SK-N-MC (cell line): ENCODE data around the gene GULP1.

Experiments used
- EZH2 ChIP-seq: fragments of 200-600 bp; sonication (generic); IDR thresholded peaks from one replicate; pipeline ENCODE4 v1.6.1; 2017; ENCODE audit warnings: antibody characterized with exemption
- FOXP2 ChIP-seq: optimal IDR thresholded peaks from 2 replicates; pipeline ENCODE3; 2011; ENCODE audit warnings: mild to moderate bottlenecking, moderate library complexity; ENCODE audit not compliant: insufficient read depth; ENCODE audit errors: extremely low read length, control extremely low read depth
- POLR2AphosphoS5 ChIP-seq: IDR thresholded peaks from 2 replicates; pipeline ENCODE4 v1.6.1; 2012; ENCODE audit warnings: mild to moderate bottlenecking, low read depth, low read length, borderline replicate concordance

DNA sequence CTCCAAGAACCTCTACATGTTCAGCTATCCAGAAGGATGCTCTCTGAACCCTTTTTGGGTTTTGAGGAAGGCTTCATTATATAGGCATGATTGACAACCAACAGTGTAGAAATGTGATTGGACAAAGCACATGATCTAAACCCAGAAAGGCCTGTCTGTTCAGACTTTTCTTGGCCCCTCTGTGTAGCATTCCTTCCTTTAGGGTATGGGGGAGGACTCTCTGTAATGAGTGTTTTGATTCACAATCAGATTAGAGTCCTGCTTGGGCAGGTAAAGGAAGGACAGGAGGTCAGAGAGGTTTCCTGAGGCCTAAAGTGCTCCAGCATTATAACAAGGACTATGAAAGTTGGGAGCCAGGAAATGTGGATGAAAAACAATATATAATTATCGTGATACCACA is 13.6 kb downstream of the GULP1 start:
- TF ChIP-seq EZH2 = no peak
- TF ChIP-seq POLR2AphosphoS5 = no peak
- TF ChIP-seq FOXP2 = no peak
